Left lung (tissue), 10 donors: ENCODE data around the gene GALNT17. TPM values are rescaled to one million over a fixed set of nuclear protein-coding genes. Genes with fewer than 3 reads are reported as not detected.
A peak's percentile ranks its signal among the peaks of the same experiment; 100 is the strongest.

Source experiments
- ATAC-seq: fragments of 200-7000 bp; cut with Tn5 transposase; one replicate; pipeline ENCODE4 v1.9.1; 2020; ENCODE audit warnings: moderate library complexity
- DNase-seq, 4 donors: peaks; one replicate each; pipeline ENCODE4 v3.0.0-alpha.2; 2013 to 2020
- H3K27ac ChIP-seq, 2 donors: fragments of 200-600 bp; sonication (generic) in 1 of 2; one replicate each; pipeline versions ENCODE4 v1.5.0 to v1.8.0; 2020 to 2021
- H3K27me3 ChIP-seq, 2 donors: fragments of 200-600 bp; sonication (generic) in 1 of 2; one replicate each; pipeline versions ENCODE4 v1.5.0 to v1.8.0; 2020 to 2021
- H3K36me3 ChIP-seq, 2 donors: fragments of 200-600 bp; sonication (generic) in 1 of 2; one replicate each; pipeline versions ENCODE4 v1.5.0 to v1.8.0; 2020 to 2021
- H3K4me1 ChIP-seq, 2 donors: fragments of 200-600 bp; one replicate each; pipeline ENCODE4 v1.8.0; 2021
- H3K4me3 ChIP-seq, 2 donors: fragments of 200-600 bp; sonication (generic) in 1 of 2; one replicate each; pipeline versions ENCODE4 v1.5.0 to v1.8.0; 2020 to 2021; ENCODE audit warnings: mild to moderate bottlenecking in 1 of 2
- H3K9me3 ChIP-seq, 2 donors: fragments of 200-600 bp; sonication (generic) in 1 of 2; one replicate each; pipeline versions ENCODE4 v1.5.0 to v1.8.0; 2020 to 2021
- intact Hi-C, 2 donors: fragments of 100-400 bp; cut with DNase I; formaldehyde crosslinking; loops; one replicate each; pipeline versions ENCODE4 v1.11.2 to v1.14.2; 2022
- polyA plus RNA-seq, 6 donors: library from polyadenylated mRNA; unstranded; fragments of 120-200 nt; gene quantifications; one replicate each; pipeline ENCODE4 v1.2.1, GENCODE V29; 2013; ENCODE audit not compliant: insufficient read length in 6 of 6
- total RNA-seq, 2 donors: library from RNA; stranded (reverse); fragmentation: NEBNext Ultra II Directional; extraction: Animal tissue kit (Norgen Biotek cat#: 25700); gene quantifications; one replicate each; pipeline ENCODE4 v1.2.1, GENCODE V29; 2021
- TF ChIP-seq, protein P1 (sequence below), 2 donors: fragments of 200-600 bp; sonication (generic) in 1 of 2; IDR thresholded peaks; one replicate each; pipeline versions ENCODE4 v1.5.0 to v1.8.0; 2021; ENCODE audit warnings: antibody characterized with exemption in 2 of 2
- donor health status: DM: no; HTN: yes; CAD: no.
- donor health status: DM: no; HTN: no; CAD: no.

GALNT17 gene
- total and polyA plus RNA-seq, 8 donors, result 2.4 to 19.1 (median 9.7) TPM

DNA sequence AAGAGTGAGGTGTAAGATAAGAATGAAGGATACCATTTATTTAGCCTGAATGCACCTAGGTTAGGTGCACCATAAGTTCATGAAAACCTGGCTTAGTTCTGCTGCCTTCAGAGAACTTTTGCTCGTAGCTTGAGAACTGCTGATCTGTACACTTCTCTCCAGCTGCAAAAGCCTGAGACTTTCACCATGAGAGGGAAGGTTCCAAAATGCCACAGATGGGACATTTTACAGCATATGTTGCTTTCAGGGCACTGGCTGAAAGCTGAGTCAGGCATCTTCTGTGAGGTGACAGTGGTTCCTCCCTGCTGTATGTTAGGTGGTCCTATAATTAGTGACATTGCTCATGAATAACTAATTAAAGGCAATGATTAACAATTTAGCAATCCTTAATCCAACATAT lies 298.3 kb downstream of the GALNT17 start:
- H3K4me1 ChIP-seq, result no peaks in the 10 kb centered on the region
- TF ChIP-seq, protein P1, sequence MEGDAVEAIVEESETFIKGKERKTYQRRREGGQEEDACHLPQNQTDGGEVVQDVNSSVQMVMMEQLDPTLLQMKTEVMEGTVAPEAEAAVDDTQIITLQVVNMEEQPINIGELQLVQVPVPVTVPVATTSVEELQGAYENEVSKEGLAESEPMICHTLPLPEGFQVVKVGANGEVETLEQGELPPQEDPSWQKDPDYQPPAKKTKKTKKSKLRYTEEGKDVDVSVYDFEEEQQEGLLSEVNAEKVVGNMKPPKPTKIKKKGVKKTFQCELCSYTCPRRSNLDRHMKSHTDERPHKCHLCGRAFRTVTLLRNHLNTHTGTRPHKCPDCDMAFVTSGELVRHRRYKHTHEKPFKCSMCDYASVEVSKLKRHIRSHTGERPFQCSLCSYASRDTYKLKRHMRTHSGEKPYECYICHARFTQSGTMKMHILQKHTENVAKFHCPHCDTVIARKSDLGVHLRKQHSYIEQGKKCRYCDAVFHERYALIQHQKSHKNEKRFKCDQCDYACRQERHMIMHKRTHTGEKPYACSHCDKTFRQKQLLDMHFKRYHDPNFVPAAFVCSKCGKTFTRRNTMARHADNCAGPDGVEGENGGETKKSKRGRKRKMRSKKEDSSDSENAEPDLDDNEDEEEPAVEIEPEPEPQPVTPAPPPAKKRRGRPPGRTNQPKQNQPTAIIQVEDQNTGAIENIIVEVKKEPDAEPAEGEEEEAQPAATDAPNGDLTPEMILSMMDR (IDR thresholded peaks at IDR 0.05), result no peak
- H3K27me3 ChIP-seq, result no peaks in the 10 kb centered on the region
- H3K27ac ChIP-seq, result no peak overlapping the region
- intact Hi-C loops, result no loop called here
- H3K9me3 ChIP-seq, result no peaks in the 10 kb centered on the region
- ATAC-seq, result no peak
- DNase-seq, result no peak
- H3K36me3 ChIP-seq, result no peaks in the 10 kb centered on the region
- H3K4me3 ChIP-seq, result no peak overlapping the region

DNA sequence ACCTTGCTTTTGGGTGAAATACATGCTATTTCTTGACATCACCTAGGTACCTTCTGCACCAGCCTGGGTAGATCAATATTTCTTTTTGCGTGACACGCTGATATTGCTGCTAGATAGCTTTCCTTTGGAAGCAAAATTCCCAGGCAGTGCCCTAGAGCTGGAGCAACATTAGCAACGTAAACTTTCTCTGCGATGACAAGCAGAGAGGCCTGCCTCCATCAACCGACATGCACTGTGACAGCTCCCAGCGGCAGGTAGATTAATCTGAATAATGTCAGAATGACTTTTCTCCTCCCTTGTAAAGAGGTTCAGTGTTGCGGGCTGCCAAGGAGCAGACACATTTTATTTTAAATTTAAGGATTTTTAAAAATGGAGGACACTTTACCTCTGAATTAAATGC lies 307.4 kb downstream of the GALNT17 start:
- intact Hi-C loops, result no loop called here
- H3K9me3 ChIP-seq, result peaks cover 0 to 2% of the 10 kb centered on the region in 2 donors
- H3K4me3 ChIP-seq, result no peak overlapping the region
- no peaks in the 10 kb centered on the region for H3K27me3 ChIP-seq
- TF ChIP-seq, protein P1 (IDR thresholded peaks at IDR 0.05), result no peak
- H3K4me1 ChIP-seq, result no peaks in the 10 kb centered on the region
- ATAC-seq, result no peak
- no peaks in the 10 kb centered on the region for H3K36me3 ChIP-seq
- DNase-seq, result no peak
- H3K27ac ChIP-seq, result no peak overlapping the region

DNA sequence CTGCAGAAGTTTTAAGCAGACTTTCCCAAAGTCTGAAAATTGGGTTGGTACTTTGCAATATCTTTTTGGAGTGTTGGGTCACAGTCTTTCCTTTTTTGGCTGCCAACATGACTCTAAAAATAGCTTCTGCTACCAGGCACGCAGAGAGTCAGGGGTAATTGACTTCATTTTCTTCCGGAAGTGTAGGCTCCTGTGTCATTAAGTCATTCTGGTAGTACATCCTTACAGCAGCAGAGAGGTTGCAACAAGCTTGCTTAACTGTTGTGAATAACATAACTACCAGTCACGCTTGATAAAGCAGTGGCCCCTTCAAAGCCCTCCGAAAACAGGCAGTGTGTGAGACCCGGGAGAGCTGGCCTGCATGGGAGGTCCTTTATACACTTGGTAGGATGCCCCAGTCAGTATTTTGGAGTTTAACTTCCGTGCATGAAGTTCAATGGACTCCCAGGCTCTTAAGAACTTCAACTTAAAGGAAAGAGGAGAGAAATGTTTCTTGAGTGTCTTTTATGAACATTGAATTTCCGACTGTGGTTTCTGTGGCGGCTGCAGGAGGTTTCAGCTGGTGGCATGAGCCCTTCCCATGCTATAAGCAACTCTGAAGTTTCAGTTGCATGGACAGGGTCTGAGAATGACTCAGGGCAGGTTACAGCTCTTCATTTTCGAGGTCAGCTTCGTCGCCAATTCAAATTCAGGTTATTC lies 310.7 kb downstream of the GALNT17 start:
- no peak overlapping the region for H3K27ac ChIP-seq
- intact Hi-C loops, result no loop called here
- ATAC-seq, result no peak

DNA sequence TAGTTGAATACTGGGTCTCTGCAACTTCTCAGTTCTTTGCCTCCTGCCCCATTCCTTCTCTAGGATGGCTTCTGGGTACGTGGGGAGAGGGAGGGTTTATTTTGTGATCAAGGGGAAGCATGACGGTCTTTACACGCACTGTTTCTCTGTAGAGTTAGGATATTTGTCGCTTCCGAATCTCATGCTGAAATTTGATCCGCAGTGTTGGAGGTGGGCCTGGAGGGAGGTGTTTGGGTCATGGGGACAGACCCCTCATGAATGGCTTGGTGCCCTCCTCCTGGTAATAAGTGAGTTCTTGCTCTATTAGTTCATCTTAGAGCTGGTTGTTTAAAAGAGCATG lies 311.2 kb downstream of the GALNT17 start:
- intact Hi-C loops, result no loop called here
- no peaks in the 10 kb centered on the region for H3K36me3 ChIP-seq
- H3K27me3 ChIP-seq, result no peaks in the 10 kb centered on the region
- no peaks in the 10 kb centered on the region for H3K4me1 ChIP-seq
- DNase-seq, result no peak
- H3K27ac ChIP-seq, result no peak overlapping the region
- no peak overlapping the region for H3K4me3 ChIP-seq
- ATAC-seq, result no peak
- TF ChIP-seq, protein P1 (IDR thresholded peaks at IDR 0.05), result no peak
- no peaks in the 10 kb centered on the region for H3K9me3 ChIP-seq

More for the DNA sequence above, 310.7 kb downstream of the GALNT17 start:
- TF ChIP-seq, protein P1 (IDR thresholded peaks at IDR 0.05), result no peak
- H3K27me3 ChIP-seq, result no peaks in the 10 kb centered on the region
- DNase-seq, result peak in 1 of 4 donors; percentile 6
- peaks cover 0 to 2% of the 10 kb centered on the region in 2 donors for H3K9me3 ChIP-seq
- H3K36me3 ChIP-seq, result no peaks in the 10 kb centered on the region
- H3K4me1 ChIP-seq, result no peaks in the 10 kb centered on the region
- H3K4me3 ChIP-seq, result no peak overlapping the region

DNA sequence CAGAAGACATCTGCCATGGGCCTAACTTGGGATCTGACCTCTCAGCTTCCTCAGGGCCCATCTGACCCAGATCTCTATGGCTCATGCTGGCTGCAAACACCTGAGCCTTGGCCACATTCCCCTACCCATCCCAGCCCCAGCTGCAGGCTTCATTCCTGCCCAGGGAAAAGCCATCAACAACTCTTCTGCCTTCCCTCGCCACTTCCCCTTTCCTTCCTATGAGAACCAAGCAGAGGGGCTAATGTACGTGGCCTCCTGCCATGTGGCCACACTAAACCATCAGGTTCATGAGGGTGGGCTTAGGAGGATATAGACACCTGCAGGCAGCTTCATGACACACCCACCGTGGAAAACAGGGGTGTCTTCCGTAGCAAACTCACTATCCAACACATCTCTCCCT lies 312.2 kb downstream of the GALNT17 start:
- no peaks in the 10 kb centered on the region for H3K9me3 ChIP-seq
- H3K27me3 ChIP-seq, result no peaks in the 10 kb centered on the region
- DNase-seq (no peak), ATAC-seq (no peak)
- H3K4me3 ChIP-seq, result no peak overlapping the region
- TF ChIP-seq, protein P1 (IDR thresholded peaks at IDR 0.05), result no peak
- no peaks in the 10 kb centered on the region for H3K36me3 ChIP-seq
- H3K4me1 ChIP-seq, result no peaks in the 10 kb centered on the region
- intact Hi-C loops, result no loop called here
- no peak overlapping the region for H3K27ac ChIP-seq
